ENCODE results near the gene FMOD.

The FMOD gene

GRCh38 chr1:203346060-203346768 lies 4.7 kb downstream of the FMOD start:
- Mint-ChIP-seq H3K4me1 (ENCODE audit: low read depth) (peaks cover 11% of the 10 kb centered on the region), H3K27me3 (peaks cover 31% of the 10 kb centered on the region), H3K36me3 (ENCODE audit: low read depth) (no peaks in the 10 kb centered on the region), H3K9me3 (no peaks in the 10 kb centered on the region), H3K27ac (no peak overlapping the region), H3K4me3 (no peak overlapping the region)
- DNase-seq: no peak

GRCh38 chr1:203343956-203344754 lies 6.8 kb downstream of the FMOD start:
- Mint-ChIP-seq H3K36me3 (ENCODE audit: low read depth) (no peaks in the 10 kb centered on the region), H3K27me3 (peaks cover 36% of the 10 kb centered on the region), H3K4me3 (no peak overlapping the region)

GRCh38 chr1:203342192-203342940 lies 8.6 kb downstream of the FMOD start:
- no peaks in the 10 kb centered on the region for H3K36me3 Mint-ChIP-seq (ENCODE audit: low read depth)
- no peak overlapping the region for H3K27ac Mint-ChIP-seq
- no peaks in the 10 kb centered on the region for H3K9me3 Mint-ChIP-seq
- DNase-seq: peak; percentile 65
- H3K27me3 Mint-ChIP-seq: peaks cover 30% of the 10 kb centered on the region
- peaks cover 21% of the 10 kb centered on the region for H3K4me1 Mint-ChIP-seq (ENCODE audit: low read depth)
- peak overlapping the region; percentile 57 for H3K4me3 Mint-ChIP-seq

More at GRCh38 chr1:203343956-203344754, 6.8 kb downstream of the FMOD start:
- H3K4me1 Mint-ChIP-seq (ENCODE audit: low read depth): peaks cover 16% of the 10 kb centered on the region
- DNase-seq: no peak
- H3K9me3 Mint-ChIP-seq: no peaks in the 10 kb centered on the region
- H3K27ac Mint-ChIP-seq: no peak overlapping the region

- peaks cover 35% of the 10 kb centered on the region for H3K4me1 Mint-ChIP-seq (ENCODE audit: low read depth)
These were observed 10.7 kb downstream of the FMOD start for GRCh38 chr1:203340112-203340790.

GRCh38 chr1:203338335-203339036 lies 12.4 kb downstream of the FMOD start:
- Mint-ChIP-seq H3K36me3 (ENCODE audit: low read depth) (no peaks in the 10 kb centered on the region), H3K4me1 (ENCODE audit: low read depth) (peaks cover 35% of the 10 kb centered on the region), H3K9me3 (no peaks in the 10 kb centered on the region), H3K27ac (no peak overlapping the region), H3K27me3 (peaks cover 20% of the 10 kb centered on the region), H3K4me3 (no peak overlapping the region)
- DNase-seq: peak; percentile 60

More at GRCh38 chr1:203340112-203340790, 10.7 kb downstream of the FMOD start:
- Mint-ChIP-seq H3K27me3 (peaks cover 20% of the 10 kb centered on the region), H3K4me3 (no peak overlapping the region), H3K9me3 (no peaks in the 10 kb centered on the region), H3K36me3 (ENCODE audit: low read depth) (no peaks in the 10 kb centered on the region), H3K27ac (no peak overlapping the region)
- peak; percentile 59 for DNase-seq

- no peak overlapping the region for H3K27ac Mint-ChIP-seq
- no peaks in the 10 kb centered on the region for H3K9me3 Mint-ChIP-seq
- no peak overlapping the region for H3K4me3 Mint-ChIP-seq
- H3K36me3 Mint-ChIP-seq (ENCODE audit: low read depth): no peaks in the 10 kb centered on the region
- peaks cover 27% of the 10 kb centered on the region for H3K4me1 Mint-ChIP-seq (ENCODE audit: low read depth)
- peaks cover 8% of the 10 kb centered on the region for H3K27me3 Mint-ChIP-seq
- DNase-seq: no peak
These were observed 14.8 kb downstream of the FMOD start for GRCh38 chr1:203336097-203336496.

- Mint-ChIP-seq H3K4me1 (ENCODE audit: low read depth) (peaks cover 29% of the 10 kb centered on the region), H3K27ac (peak overlapping the region; percentile 30), H3K36me3 (ENCODE audit: low read depth) (no peaks in the 10 kb centered on the region), H3K4me3 (no peak overlapping the region), H3K9me3 (no peaks in the 10 kb centered on the region), H3K27me3 (peaks cover 4% of the 10 kb centered on the region)
- DNase-seq: no peak
These were observed 15.4 kb downstream of the FMOD start for GRCh38 chr1:203335503-203335902.

GRCh38 chr1:203331224-203331623 lies 19.7 kb downstream of the FMOD start:
- Mint-ChIP-seq H3K27me3 (no peaks in the 10 kb centered on the region), H3K36me3 (ENCODE audit: low read depth) (no peaks in the 10 kb centered on the region), H3K27ac (no peak overlapping the region), H3K9me3 (no peaks in the 10 kb centered on the region), H3K4me1 (ENCODE audit: low read depth) (peaks cover 38% of the 10 kb centered on the region), H3K4me3 (no peak overlapping the region)
- no peak for DNase-seq

GRCh38 chr1:203328714-203329122 lies 22.2 kb downstream of the FMOD start:
- H3K4me3 Mint-ChIP-seq: no peak overlapping the region
- H3K27me3 Mint-ChIP-seq: no peaks in the 10 kb centered on the region
- H3K27ac Mint-ChIP-seq: peak overlapping the region; percentile 92
- DNase-seq: no peak
- peaks cover 55% of the 10 kb centered on the region for H3K4me1 Mint-ChIP-seq (ENCODE audit: low read depth)
- no peaks in the 10 kb centered on the region for H3K9me3 Mint-ChIP-seq
- no peaks in the 10 kb centered on the region for H3K36me3 Mint-ChIP-seq (ENCODE audit: low read depth)

GRCh38 chr1:203327684-203328457 lies 23.1 kb downstream of the FMOD start:
- Mint-ChIP-seq H3K4me3 (peak overlapping the region; percentile 72), H3K27me3 (no peaks in the 10 kb centered on the region), H3K4me1 (ENCODE audit: low read depth) (peaks cover 63% of the 10 kb centered on the region), H3K36me3 (ENCODE audit: low read depth) (no peaks in the 10 kb centered on the region), H3K27ac (peak overlapping the region; percentile 92), H3K9me3 (no peaks in the 10 kb centered on the region)
- DNase-seq: no peak

GRCh38 chr1:203326830-203327683 lies 23.9 kb downstream of the FMOD start:
- no peaks in the 10 kb centered on the region for H3K36me3 Mint-ChIP-seq (ENCODE audit: low read depth)
- H3K27ac Mint-ChIP-seq: peak overlapping the region; percentile 92
- H3K9me3 Mint-ChIP-seq: no peaks in the 10 kb centered on the region
- H3K27me3 Mint-ChIP-seq: no peaks in the 10 kb centered on the region
- H3K4me3 Mint-ChIP-seq: peak overlapping the region; percentile 72
- peaks cover 71% of the 10 kb centered on the region for H3K4me1 Mint-ChIP-seq (ENCODE audit: low read depth)
- peak; percentile 94 for DNase-seq

- Mint-ChIP-seq H3K27ac (peak overlapping the region; percentile 92), H3K4me3 (peak overlapping the region; percentile 65), H3K4me1 (ENCODE audit: low read depth) (peaks cover 82% of the 10 kb centered on the region), H3K27me3 (no peaks in the 10 kb centered on the region), H3K36me3 (ENCODE audit: low read depth) (no peaks in the 10 kb centered on the region), H3K9me3 (no peaks in the 10 kb centered on the region)
- no peak for DNase-seq
These were observed 25.4 kb downstream of the FMOD start for GRCh38 chr1:203325418-203326091.
